HepG2 (cell line): ENCODE results near the gene GRAP.
"Not testable (repeated sequence)": the region's sequence is repeated elsewhere in the genome, so short reads cannot be mapped to it uniquely, and the experiment has no call there.

ENCODE experiments used
- GTF2F1 ChIP-seq: fragments of 150-350 bp; IDR thresholded peaks from 2 replicates; pipeline ENCODE4 v1.6.1; 2014; ENCODE audit warnings: low read length
- KDM5A ChIP-seq: fragments of 200-600 bp; sonication (generic); IDR thresholded peaks from 2 replicates; pipeline ENCODE4 v1.7.0; 2018; ENCODE audit warnings: antibody characterized with exemption, mild to moderate bottlenecking, low read length, borderline replicate concordance

- not testable (repeated sequence) for TF ChIP-seq GTF2F1, KDM5A
Observed at GRCh38 chr17:19044643-19045042, 2.1 kb downstream of the GRAP start.
